PFSK-1 (cell line): ENCODE results near the gene GABPB1.

Experiments used
- POLR2AphosphoS5 ChIP-seq: IDR thresholded peaks from 2 replicates; pipeline ENCODE4 v1.6.1; 2012; ENCODE audit warnings: low read depth, mild to moderate bottlenecking, control low read depth, low read length, moderate library complexity
- REST ChIP-seq, 2 experiments: IDR thresholded peaks; 2 replicates each; pipeline versions ENCODE4 v1.6.1 to v1.8.0; 2011 to 2012; ENCODE audit warnings: low read depth in 2 of 2, low read length in 2 of 2, control low read depth in 1 of 2, inconsistent platforms in 1 of 2, mild to moderate bottlenecking in 1 of 2, moderate library complexity in 1 of 2; ENCODE audit not compliant: insufficient read depth in 1 of 2
- SIN3A ChIP-seq: IDR thresholded peaks from 2 replicates; pipeline ENCODE4 v1.6.1; 2012; ENCODE audit warnings: mild to moderate bottlenecking, low read length, moderate library complexity, borderline replicate concordance; ENCODE audit not compliant: insufficient read depth

GRCh38 chr15:50228866-50229265, 126.1 kb downstream of the GABPB1 start:
- TF ChIP-seq SIN3A = no peak
- TF ChIP-seq REST (IDR thresholded peaks at IDR 0.05; ENCODE audit: insufficient read depth in 1 of 2, low read depth in 2 of 2, low read length in 2 of 2) = no peak
- no peak for TF ChIP-seq POLR2AphosphoS5
